LNCAP (cell line): Measurements from ENCODE around the gene OTUD5.
A peak's percentile ranks its signal among the peaks of the same experiment; 100 is the strongest.

ENCODE experiments used
- CTCF ChIP-seq: fragments of 450-650 bp; IDR thresholded peaks from 2 replicates; pipeline ENCODE4 v1.5.1; 2017; ENCODE audit warnings: mild to moderate bottlenecking

The OTUD5 gene

GRCh38 chrX:48958635-48959094, 1.3 kb upstream of the OTUD5 start:
- TF ChIP-seq CTCF: no peak

GRCh38 chrX:48957827-48958634, 624 bp upstream of the OTUD5 start:
- no peak for TF ChIP-seq CTCF

GRCh38 chrX:48956728-48957414, 536 bp downstream of the OTUD5 start:
- no peak for TF ChIP-seq CTCF

- TF ChIP-seq CTCF: no peak
Observed at GRCh38 chrX:48948589-48948988, 8.8 kb downstream of the OTUD5 start.

- peak; percentile 81 for TF ChIP-seq CTCF
Observed at GRCh38 chrX:48945517-48946348, 11.7 kb downstream of the OTUD5 start.

- no peak for TF ChIP-seq CTCF
Observed at GRCh38 chrX:48942895-48943294, 14.5 kb downstream of the OTUD5 start.

GRCh38 chrX:48940404-48940955, 16.9 kb downstream of the OTUD5 start:
- no peak for TF ChIP-seq CTCF
